K562 (cell line): ENCODE measurements around the gene PREP. TPM values are rescaled to one million over a fixed set of nuclear protein-coding genes. Genes with fewer than 3 reads are reported as not detected.

Experiments
- ATAC-seq: fragments of 200-7000 bp; cut with Tn5 transposase; 3 replicates; pipeline ENCODE4 v1.9.1; 2020; ENCODE audit warnings: moderate library complexity
- BruUV-seq: library from RNA; stranded (reverse); fragments of 400-500 nt; replicated peaks from 2 replicates; lab custom pipeline; 2021; lab: Mats Ljungman, UMichigan
- CTCF ChIA-PET: fragments of 300-600 bp; formaldehyde crosslinking; extraction: SDS; loops from one replicate; lab custom pipeline; 2021; ENCODE audit warnings: low intra/inter-chr PET ratio; lab: Yijun Ruan, JAX
- POLR2A ChIA-PET: fragments of 300-600, 350-650 bp; sonication (Branson Sonifier 250); formaldehyde crosslinking; extraction: SDS; loops from one replicate; lab custom pipeline; 2021; ENCODE audit warnings: antibody characterized with exemption, inconsistent platforms; lab: Yijun Ruan, JAX
- DNase-seq, 4 experiments: peaks; one replicate each; pipeline versions ENCODE4 v3.0.0 to v3.0.0-alpha.2; 2011 to 2018; ENCODE audit warnings: low spot score in 3 of 4, mixed read lengths in 3 of 4; ENCODE audit errors: extremely low read depth in 1 of 4
- FAIRE-seq: peaks from 2 replicates; lab custom pipeline; 2011; peaks lifted over from hg19 to GRCh38; lab: Jason Lieb, UNC
- H2AFZ ChIP-seq: 2 replicates; pipeline ENCODE4 v1.6.0; 2011; ENCODE audit warnings: low read depth, low read length, control low read depth, inconsistent platforms
- H3K27ac ChIP-seq: fragments of 200-600 bp; 3 replicates; pipeline ENCODE4 v1.8.0; 2011; ENCODE audit warnings: low read depth, mild to moderate bottlenecking, control low read depth, inconsistent platforms, low read length, moderate library complexity, mixed read lengths; ENCODE audit errors: extremely low read depth
- H3K27me3 ChIP-seq, 2 experiments: fragments of 300-600 bp in 1 of 2; 2 replicates in 1 of 2; 3 replicates in 1 of 2; pipeline versions ENCODE4 v1.6.0 to v1.8.0; 2011; ENCODE audit warnings: inconsistent platforms in 2 of 2, low read length in 2 of 2, mild to moderate bottlenecking in 1 of 2, mixed read lengths in 1 of 2, moderate library complexity in 1 of 2; ENCODE audit not compliant: control insufficient read depth in 2 of 2, insufficient read depth in 2 of 2
- H3K36me3 ChIP-seq: fragments of 300-600 bp; 3 replicates; pipeline ENCODE4 v1.8.0; 2011; ENCODE audit warnings: mild to moderate bottlenecking, low read length, inconsistent platforms; ENCODE audit not compliant: control insufficient read depth, insufficient read depth
- H3K4me1 ChIP-seq, 2 experiments: fragments of 200-600 bp in 1 of 2; replicated peaks in 1 of 2; 2 replicates in 1 of 2; 3 replicates in 1 of 2; pipeline versions ENCODE4 v1.5.1 to v1.8.0; 2011; ENCODE audit warnings: inconsistent platforms in 2 of 2, low read length in 2 of 2, mild to moderate bottlenecking in 1 of 2, mixed read lengths in 1 of 2, moderate library complexity in 1 of 2; ENCODE audit not compliant: control insufficient read depth in 2 of 2, insufficient read depth in 2 of 2
- H3K4me2 ChIP-seq: 2 replicates; pipeline ENCODE4 v1.6.1; 2011; ENCODE audit warnings: low read length, control low read depth, inconsistent platforms, mixed read lengths; ENCODE audit not compliant: insufficient read depth
- H3K4me3 ChIP-seq: fragments of 200-600 bp; sonication (generic), shearing (Covaris generic); 2 replicates; pipeline ENCODE4 v1.5.1; 2016; ENCODE audit warnings: control low read depth, inconsistent platforms
- H3K79me2 ChIP-seq: fragments of 200-600 bp; 3 replicates; pipeline ENCODE4 v1.8.0; 2011; ENCODE audit warnings: low read length, inconsistent platforms; ENCODE audit not compliant: control insufficient read depth, insufficient read depth
- H3K9ac ChIP-seq, 2 experiments: 2 replicates each; pipeline versions ENCODE4 v1.6.0 to v1.6.1; 2011; ENCODE audit warnings: low read depth in 2 of 2, low read length in 2 of 2, control low read depth in 1 of 2, inconsistent platforms in 1 of 2, mild to moderate bottlenecking in 1 of 2, mixed read lengths in 1 of 2; ENCODE audit not compliant: insufficient read depth in 1 of 2
- H3K9me1 ChIP-seq: one replicate; pipeline ENCODE4 v1.6.0; 2011; ENCODE audit warnings: inconsistent platforms, mild to moderate bottlenecking, low read length, moderate library complexity; ENCODE audit not compliant: control insufficient read depth, insufficient read depth
- H3K9me3 ChIP-seq: replicated peaks from 2 replicates; pipeline ENCODE4 v1.5.1; 2011; ENCODE audit warnings: low read depth, low read length, inconsistent platforms; ENCODE audit not compliant: control insufficient read depth, insufficient read depth
- H4K20me1 ChIP-seq: replicated peaks from 2 replicates; pipeline ENCODE4 v1.6.1; 2011; ENCODE audit warnings: low read length, inconsistent platforms, mixed read lengths; ENCODE audit not compliant: control insufficient read depth, insufficient read depth
- PYGO2 ChIP-seq: fragments of 450-650 bp; IDR thresholded peaks from 2 replicates; pipeline ENCODE4 v1.6.1; 2016; ENCODE audit warnings: mild to moderate bottlenecking, missing genetic modification characterization, moderate library complexity, missing compliant biosample characterization
- ZNF24 ChIP-seq: fragments of 450-650 bp; IDR thresholded peaks from 2 replicates; pipeline ENCODE4 v1.6.1; 2016
- ZNF436 ChIP-seq: fragments of 250-450, 450-650 bp; sonication (Bioruptor Pico); formaldehyde crosslinking; IDR thresholded peaks from 2 replicates; pipeline ENCODE4 v1.7.0; 2020; ENCODE audit warnings: mild to moderate bottlenecking
- ZNF583 ChIP-seq: fragments of 250-450 bp; sonication (Bioruptor Pico); IDR thresholded peaks from 2 replicates; pipeline ENCODE4 v1.4.0; 2020
- ZNF830 ChIP-seq: fragments of 250-450 bp; sonication (Bioruptor Pico); IDR thresholded peaks from 2 replicates; pipeline ENCODE4 v1.5.0; 2021; ENCODE audit warnings: mild to moderate bottlenecking
- WGBS: fragments of 100-300 bp; shearing (Covaris generic); methylation state at CpG from one replicate; pipeline ENCODE4 v1.1.6; 2016; ENCODE audit warnings: low coverage, mixed read lengths; ENCODE audit not compliant: insufficient coverage; ENCODE audit errors: missing lambda C conversion rate; 5-methylcytosine and 5-hydroxymethylcytosine counted together
- in situ Hi-C: fragments of 300-500 bp; cut with MboI; formaldehyde crosslinking; loops from 4 replicates; pipeline ENCODE4 v1.15.0; 2018; ENCODE audit warnings: inconsistent platforms, mixed read lengths
- intact Hi-C: fragments of 100-400 bp; cut with micrococcal nuclease; formaldehyde crosslinking; loops from 2 replicates; pipeline ENCODE4 v1.14.2; 2022
- polyA plus RNA-seq, 8 experiments: library from polyadenylated mRNA; depleted of rRNA in 4 of 8; stranded (reverse) in 5 of 8; unstranded in 3 of 8; fragments of >200 nt; fragmentation: Nextera tagmentation in 2 of 8; fragmentation: Illumina TruSeq in 1 of 8; extraction: Ambion mirVana in 2 of 8; extraction: Trizol in 1 of 8; gene quantifications; 2 replicates each; pipeline versions ENCODE4 v1.2.1 to v1.2.3, GENCODE V29; 2011 to 2014; ENCODE audit warnings: inconsistent platforms in 1 of 8, missing spikeins in 1 of 8
- total RNA-seq, 7 experiments: library from RNA; depleted of rRNA in 6 of 7; stranded (reverse); fragments of >200 nt in 6 of 7; fragmentation: Illumina TruSeq in 2 of 7; extraction: Trizol in 2 of 7; gene quantifications; 2 replicates each; pipeline versions ENCODE4 v1.2.1 to v1.2.3, GENCODE V29; 2011 to 2021; ENCODE audit warnings: low replicate concordance in 1 of 7

Gene PREP
- total and polyA plus RNA-seq, 9 of the 15 experiments (the other 6 are each of a cell fraction or from before 2014, with no cell fraction given): 14.1 to 60.8 (median 28.3) TPM

DNA sequence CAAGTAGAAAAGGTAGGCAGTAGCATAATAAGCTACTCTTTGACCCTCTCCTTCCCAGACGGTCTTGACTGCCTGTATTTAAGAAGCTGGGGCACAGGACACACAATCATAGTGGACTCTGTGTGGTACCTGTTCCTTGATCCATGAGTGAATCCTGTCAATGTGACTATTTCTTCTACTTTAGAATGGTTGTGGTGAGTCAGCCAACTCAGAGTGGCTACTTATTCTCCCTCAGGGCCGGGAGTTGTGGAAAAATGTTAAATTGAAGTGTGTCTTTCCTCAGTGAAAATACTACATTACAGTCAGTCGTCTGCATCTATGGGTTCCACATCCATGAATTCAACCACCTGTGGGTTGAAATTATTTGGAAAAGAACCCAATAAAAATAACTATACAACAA is 30.8 kb upstream of the PREP start:
- Histone ChIP-seq H3K9me1 (no peaks in the 10 kb centered on the region), H3K4me1 (no peaks in the 10 kb centered on the region), H3K36me3 (no peaks in the 10 kb centered on the region), H4K20me1 (no peaks in the 10 kb centered on the region), H3K4me2 (no peak overlapping the region), H3K9ac (no peak overlapping the region), H2AFZ (no peak overlapping the region; the same call in 1 of the 2 replicates), H3K4me3 (no peak overlapping the region), H3K27ac (no peak overlapping the region), H3K27me3 (0 out of 5 replicates have a peak, but pooled peaks cover 0 to 2% of the 10 kb centered on the region in 2 experiments), H3K79me2 (no peaks in the 10 kb centered on the region), H3K9me3 (no peaks in the 10 kb centered on the region)
- TF ChIP-seq ZNF583 (CRISPR knock-in tag) (no peak), ZNF830 (no peak), ZNF436 (CRISPR knock-in tag) (no peak), ZNF24 (no peak), PYGO2 (tag) (no peak)
- WGBS: 0% methylated on average over 3 of the region's 3 CpGs
- ChIA-PET CTCF (no interaction called here), POLR2A (no interaction called here)
- no peak for FAIRE-seq
- in situ Hi-C loops (no loop called here), intact Hi-C loops (loop anchor here (5.0 kb wide), 1 partner anchor 654 kb away; the partner anchor contains the start of gene PRDM1)
- no peak for ATAC-seq
- no peak for DNase-seq
- no TSS peak for BruUV-seq

DNA sequence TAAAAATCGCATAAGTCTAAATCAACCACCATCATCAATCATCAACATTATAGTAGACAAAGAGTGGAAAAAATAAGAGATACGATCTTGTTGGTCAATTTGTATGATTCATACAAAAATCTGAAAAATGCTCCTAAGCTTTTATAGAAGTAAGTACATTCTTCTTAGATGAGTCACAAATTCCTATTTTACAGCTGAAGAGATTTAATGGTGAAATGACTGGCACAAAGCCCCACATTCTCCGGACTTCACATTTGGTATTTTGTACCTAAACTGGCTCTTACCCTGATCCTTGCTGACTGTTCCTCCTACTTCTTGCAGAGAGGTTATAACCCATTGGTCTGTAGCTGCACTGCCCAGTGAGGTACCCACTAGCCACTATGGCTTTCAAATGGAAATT is 29.9 kb upstream of the PREP start:
- Histone ChIP-seq H3K27ac (no peak overlapping the region), H4K20me1 (no peaks in the 10 kb centered on the region), H3K27me3 (0 out of 5 replicates have a peak, but pooled peaks cover 0 to 2% of the 10 kb centered on the region in 2 experiments), H3K4me2 (no peak overlapping the region), H3K9ac (no peak overlapping the region), H3K9me1 (no peaks in the 10 kb centered on the region), H3K4me1 (no peaks in the 10 kb centered on the region), H3K9me3 (no peaks in the 10 kb centered on the region), H3K79me2 (no peaks in the 10 kb centered on the region), H3K36me3 (no peaks in the 10 kb centered on the region), H3K4me3 (no peak overlapping the region), H2AFZ (no peak overlapping the region)
- WGBS: 2% methylated on average over 3 of the region's 3 CpGs
- no peak for FAIRE-seq
- intact Hi-C loops: loop anchor here (5.0 kb wide), 1 partner anchor 655 kb away; the partner anchor contains the start of gene PRDM1
- in situ Hi-C loops: no loop called here
- POLR2A ChIA-PET: interaction anchor here (0.5 kb wide), 2 partner anchors 819 to 1194 kb away, joined by 3 to 4 read pairs; no protein-coding TSS in a partner anchor
- no peak for DNase-seq
- ATAC-seq: no peak
- BruUV-seq: no TSS peak
- CTCF ChIA-PET: interaction anchor here (0.7 kb wide), 1 partner anchor 868 kb away, joined by 4 read pairs; no protein-coding TSS in a partner anchor
